Neural progenitor cell (in vitro differentiated cells): ENCODE results near the gene IZUMO2.

Experiments
- CTCF ChIP-seq: fragments of 200-600 bp; sonication (generic); IDR thresholded peaks from 2 replicates; pipeline ENCODE4 v1.5.1; 2017; ENCODE audit warnings: antibody characterized with exemption, mild to moderate bottlenecking
- EZH2 ChIP-seq: fragments of 200-600 bp; sonication (generic); IDR thresholded peaks from 2 replicates; pipeline ENCODE4 v1.6.1; 2017; ENCODE audit warnings: antibody characterized with exemption, mild to moderate bottlenecking, moderate library complexity
- EZH2phosphoT487 ChIP-seq: fragments of 200-600 bp; sonication (generic); IDR thresholded peaks from 2 replicates; pipeline ENCODE4 v1.6.1; 2017; ENCODE audit warnings: antibody characterized with exemption

DNA sequence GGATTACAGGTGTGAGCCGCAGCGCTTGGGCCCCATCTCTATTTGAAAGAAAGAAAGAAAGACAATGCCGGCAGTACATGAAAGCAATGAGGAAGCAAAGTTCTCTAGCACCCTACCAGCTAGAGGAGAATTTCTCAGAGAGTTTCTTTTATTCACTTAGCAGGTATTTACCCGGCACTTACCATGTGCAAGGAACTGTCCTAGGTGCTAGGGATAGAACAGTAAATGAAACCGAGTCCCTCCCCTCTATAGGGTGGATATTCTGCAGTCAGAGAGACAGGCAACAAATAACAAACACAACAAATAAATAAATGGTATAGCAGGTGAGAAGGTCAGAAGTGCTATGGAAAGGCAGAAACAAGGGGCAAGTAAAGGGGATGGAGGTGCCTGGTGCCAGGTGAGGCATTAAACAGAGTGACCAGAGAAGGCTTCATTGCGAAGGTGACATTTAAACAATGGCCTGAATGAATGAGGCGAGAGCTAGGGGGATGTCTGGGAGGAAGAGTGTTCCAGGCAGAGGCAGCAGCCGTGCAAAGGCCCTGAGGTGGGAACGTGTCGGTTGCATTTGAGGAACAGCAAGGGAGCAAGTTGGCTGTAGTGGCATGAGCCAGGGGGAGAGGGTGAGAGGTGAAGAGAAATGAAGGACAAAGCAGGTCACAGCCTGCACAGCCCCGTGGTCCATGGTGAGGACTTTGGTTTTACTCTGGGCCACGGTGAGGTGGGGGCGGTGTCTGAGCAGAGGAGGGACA is 29.6 kb upstream of the IZUMO2 start:
- TF ChIP-seq CTCF (no peak), EZH2phosphoT487 (no peak), EZH2 (no peak)
